Measurements from ENCODE around the gene PLS3.

The PLS3 gene

GRCh38 chrX:115571712-115572111, 10.7 kb downstream of the PLS3 start:
- DNase-seq (ENCODE audit: low read depth), result no peak

GRCh38 chrX:115573185-115573584, 12.2 kb downstream of the PLS3 start:
- no peak for DNase-seq (ENCODE audit: low read depth)

GRCh38 chrX:115576676-115577075, 15.7 kb downstream of the PLS3 start:
- DNase-seq (ENCODE audit: low read depth), result no peak

GRCh38 chrX:115579327-115579726, 18.4 kb downstream of the PLS3 start:
- no peak for DNase-seq (ENCODE audit: low read depth)

GRCh38 chrX:115579786-115580294, 18.9 kb downstream of the PLS3 start:
- DNase-seq (ENCODE audit: low read depth), result no peak

- no peak for DNase-seq (ENCODE audit: low read depth)
Measured at GRCh38 chrX:115581759-115582615, 21.0 kb downstream of the PLS3 start.

GRCh38 chrX:115582616-115583495, 21.9 kb downstream of the PLS3 start:
- no peak for DNase-seq (ENCODE audit: low read depth)

GRCh38 chrX:115583496-115584004, 22.6 kb downstream of the PLS3 start:
- no peak for DNase-seq (ENCODE audit: low read depth)

GRCh38 chrX:115584696-115585095, 23.7 kb downstream of the PLS3 start:
- no peak for DNase-seq (ENCODE audit: low read depth)

- no peak for DNase-seq (ENCODE audit: low read depth)
Measured at GRCh38 chrX:115588179-115588578, 27.2 kb downstream of the PLS3 start.

- no peak for DNase-seq (ENCODE audit: low read depth)
Measured at GRCh38 chrX:115589419-115589818, 28.4 kb downstream of the PLS3 start.

- DNase-seq (ENCODE audit: low read depth), result no peak
Measured at GRCh38 chrX:115591420-115591819, 30.4 kb downstream of the PLS3 start.

- DNase-seq (ENCODE audit: low read depth), result no peak
Measured at GRCh38 chrX:115591856-115592842, 31.2 kb downstream of the PLS3 start.

- DNase-seq (ENCODE audit: low read depth), result no peak
Measured at GRCh38 chrX:115592997-115593734, 32.2 kb downstream of the PLS3 start.

- DNase-seq (ENCODE audit: low read depth), result no peak
Measured at GRCh38 chrX:115595049-115595448, 34.1 kb downstream of the PLS3 start.

- DNase-seq (ENCODE audit: low read depth), result no peak
Measured at GRCh38 chrX:115598556-115598955, 37.6 kb downstream of the PLS3 start.

GRCh38 chrX:115602308-115602707, 41.3 kb downstream of the PLS3 start:
- DNase-seq (ENCODE audit: low read depth), result no peak

GRCh38 chrX:115602729-115603389, 41.9 kb downstream of the PLS3 start:
- no peak for DNase-seq (ENCODE audit: low read depth)

GRCh38 chrX:115603534-115604074, 42.6 kb downstream of the PLS3 start:
- DNase-seq (ENCODE audit: low read depth), result no peak

- DNase-seq (ENCODE audit: low read depth), result no peak
Measured at GRCh38 chrX:115606861-115607260, 45.9 kb downstream of the PLS3 start.
